Smooth muscle cell (in vitro differentiated cells): ENCODE results near the gene VPS13D. TPM values are rescaled to one million over a fixed set of nuclear protein-coding genes. Genes with fewer than 3 reads are reported as not detected.

Source experiments
- DNase-seq: peaks from one replicate; lab custom pipeline; 2025; ENCODE audit not compliant: unreplicated experiment; lab: John Stamatoyannopoulos, UW
- H2AFZ ChIP-seq: fragments of 200-600 bp; sonication (generic); 2 replicates; pipeline ENCODE4 v1.6.0; 2016; ENCODE audit warnings: antibody characterized with exemption, low read depth, mild to moderate bottlenecking
- H3F3A ChIP-seq: fragments of 200-600 bp; sonication (generic); 2 replicates; pipeline ENCODE4 v1.6.0; 2017; ENCODE audit warnings: antibody characterized with exemption, low read depth
- H3K27ac ChIP-seq: fragments of 200-600 bp; sonication (generic); 2 replicates; pipeline ENCODE4 v1.5.1; 2016; ENCODE audit warnings: low read depth, mild to moderate bottlenecking
- H3K27me3 ChIP-seq: fragments of 200-600 bp; sonication (generic); 2 replicates; pipeline ENCODE4 v1.6.1; 2016; ENCODE audit warnings: low read depth, mild to moderate bottlenecking
- H3K36me3 ChIP-seq: fragments of 200-600 bp; sonication (generic); 2 replicates; pipeline ENCODE4 v1.5.1; 2016; ENCODE audit warnings: low read depth
- H3K4me1 ChIP-seq: fragments of 200-600 bp; sonication (generic); 2 replicates; pipeline ENCODE4 v1.5.1; 2016; ENCODE audit warnings: low read depth
- H3K4me2 ChIP-seq: fragments of 200-600 bp; sonication (generic); 2 replicates; pipeline ENCODE4 v1.6.0; 2016; ENCODE audit warnings: mild to moderate bottlenecking
- H3K4me3 ChIP-seq: fragments of 200-600 bp; sonication (generic); 2 replicates; pipeline ENCODE4 v1.5.1; 2016; ENCODE audit warnings: mild to moderate bottlenecking
- H3K79me2 ChIP-seq: fragments of 200-600 bp; sonication (generic); 2 replicates; pipeline ENCODE4 v1.6.0; 2016; ENCODE audit warnings: low read depth, mild to moderate bottlenecking
- H3K9ac ChIP-seq: fragments of 200-600 bp; sonication (generic); 2 replicates; pipeline ENCODE4 v1.6.0; 2016; ENCODE audit warnings: low read depth
- H3K9me3 ChIP-seq: fragments of 200-600 bp; sonication (generic); replicated peaks from 2 replicates; pipeline ENCODE4 v1.5.1; 2016; ENCODE audit warnings: low read depth
- H4K20me1 ChIP-seq: fragments of 200-600 bp; sonication (generic); 2 replicates; pipeline ENCODE4 v1.6.0; 2016; ENCODE audit warnings: low read depth
- CTCF ChIP-seq: fragments of 200-600 bp; sonication (generic); IDR thresholded peaks from 2 replicates; pipeline ENCODE4 v1.5.1; 2017; ENCODE audit warnings: borderline replicate concordance, mild to moderate bottlenecking, antibody characterized with exemption; ENCODE audit not compliant: insufficient read depth, poor library complexity, severe bottlenecking
- WGBS: methylation state at CpG from one replicate; pipeline ENCODE4 v1.1.7; 2016; ENCODE audit warnings: low lambda C conversion rate; 5-methylcytosine and 5-hydroxymethylcytosine counted together
- polyA plus RNA-seq: library from polyadenylated mRNA; unstranded; fragments of >200 nt; fragmentation: Nextera tagmentation; extraction: Ambion mirVana; gene quantifications from 2 replicates; pipeline ENCODE4 v1.2.1, GENCODE V29; 2016
- total RNA-seq: library from RNA; depleted of rRNA; stranded (reverse); fragments of >200 nt; gene quantifications from 2 replicates; pipeline ENCODE4 v1.2.3, GENCODE V29; 2014

Gene VPS13D
- total and polyA plus RNA-seq, 2 experiments from 2014 or later = 3.5 to 20.0 TPM

- Histone ChIP-seq H3K4me1 (no peaks in the 10 kb centered on the region), H3K79me2 (no peaks in the 10 kb centered on the region), H3K9ac (no peak overlapping the region), H4K20me1 (peaks cover 4% of the 10 kb centered on the region), H3K4me2 (no peak overlapping the region), H3K4me3 (no peak overlapping the region), H3K9me3 (no peaks in the 10 kb centered on the region), H3F3A (no peaks in the 10 kb centered on the region), H3K27ac (no peak overlapping the region), H3K36me3 (peaks cover 17% of the 10 kb centered on the region), H3K27me3 (no peaks in the 10 kb centered on the region), H2AFZ (no peak overlapping the region)
- WGBS = 65% methylated on average over 4 of the region's 4 CpGs
- DNase-seq = no peak
- no peak for TF ChIP-seq CTCF
Measured at GRCh38 chr1:12339811-12340543, 110.1 kb downstream of the VPS13D start.

GRCh38 chr1:12340544-12340930 lies 110.7 kb downstream of the VPS13D start:
- H3K79me2 ChIP-seq = no peaks in the 10 kb centered on the region
- no peak overlapping the region for H3K27ac ChIP-seq
- H3K36me3 ChIP-seq = peaks cover 14% of the 10 kb centered on the region
- H2AFZ ChIP-seq = no peak overlapping the region
- H4K20me1 ChIP-seq = peaks cover 4% of the 10 kb centered on the region
- H3K9me3 ChIP-seq = no peaks in the 10 kb centered on the region
- H3K4me2 ChIP-seq = no peak overlapping the region
- WGBS = 92% methylated on average over 3 of the region's 3 CpGs
- DNase-seq = no peak
- H3K27me3 ChIP-seq = no peaks in the 10 kb centered on the region
- H3K4me1 ChIP-seq = no peaks in the 10 kb centered on the region
- no peak overlapping the region for H3K4me3 ChIP-seq
- no peaks in the 10 kb centered on the region for H3F3A ChIP-seq
- no peak overlapping the region for H3K9ac ChIP-seq
- no peak for TF ChIP-seq CTCF

DNA sequence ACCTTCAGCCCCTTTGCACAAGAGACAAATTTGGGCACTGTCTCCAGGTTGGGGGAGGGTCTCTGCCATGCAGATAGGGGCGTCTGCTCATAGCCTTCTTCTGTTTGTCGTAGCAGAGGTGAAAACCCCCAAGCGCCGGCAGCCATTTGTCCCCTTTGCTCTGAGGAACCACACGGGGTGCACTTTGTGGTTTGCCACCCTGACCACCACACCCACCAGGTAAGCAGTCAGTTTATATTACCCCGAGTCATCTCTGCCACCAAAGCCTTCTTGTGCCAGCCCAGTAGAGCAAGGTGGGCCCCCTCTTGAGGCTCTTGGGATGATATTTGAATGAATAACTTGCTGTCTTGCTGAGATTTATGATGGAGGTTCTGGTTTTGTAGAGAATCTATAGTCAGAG lies 111.8 kb downstream of the VPS13D start:
- H3K4me1 ChIP-seq = no peaks in the 10 kb centered on the region
- H3K9ac ChIP-seq = no peak overlapping the region
- no peak overlapping the region for H3K4me3 ChIP-seq
- TF ChIP-seq CTCF = no peak
- 97% methylated on average over 6 of the region's 6 CpGs for WGBS
- no peaks in the 10 kb centered on the region for H3K9me3 ChIP-seq
- H3F3A ChIP-seq = no peaks in the 10 kb centered on the region
- H3K4me2 ChIP-seq = no peak overlapping the region
- H3K36me3 ChIP-seq = peaks cover 14% of the 10 kb centered on the region
- DNase-seq = no peak
- H3K27me3 ChIP-seq = no peaks in the 10 kb centered on the region
- H2AFZ ChIP-seq = no peak overlapping the region
- H3K27ac ChIP-seq = no peak overlapping the region
- peaks cover 4% of the 10 kb centered on the region for H4K20me1 ChIP-seq
- H3K79me2 ChIP-seq = no peaks in the 10 kb centered on the region
